HAP-1 (cell line): ENCODE measurements around the gene CFAP74.
"Not testable (repeated sequence)": the region's sequence is repeated elsewhere in the genome, so short reads cannot be mapped to it uniquely, and the experiment has no call there.

Experiments
- DNase-seq, 2 experiments: peaks; one replicate each; pipeline ENCODE4 v3.0.0-alpha.2; 2016 to 2020; ENCODE audit warnings: low spot score in 2 of 2
- H3K27me3 ChIP-seq: fragments of 250-450 bp; sonication (Bioruptor Pico); 2 replicates; pipeline ENCODE4 v1.5.1; 2020; ENCODE audit warnings: low read depth, mild to moderate bottlenecking, moderate library complexity
- H3K36me3 ChIP-seq: fragments of 250-450 bp; sonication (Bioruptor Pico); replicated peaks from 2 replicates; pipeline ENCODE4 v1.5.1; 2020; ENCODE audit warnings: mild to moderate bottlenecking
- H3K4me1 ChIP-seq: fragments of 250-450 bp; sonication (Bioruptor Pico); 2 replicates; pipeline ENCODE4 v1.5.1; 2020; ENCODE audit warnings: mild to moderate bottlenecking
- H3K4me3 ChIP-seq: fragments of 250-450 bp; sonication (Bioruptor Pico); 2 replicates; pipeline ENCODE4 v1.5.1; 2020; ENCODE audit warnings: mild to moderate bottlenecking, moderate library complexity
- H3K9me3 ChIP-seq: fragments of 250-450 bp; sonication (Bioruptor Pico); 2 replicates; pipeline ENCODE4 v1.5.1; 2020; ENCODE audit warnings: mild to moderate bottlenecking, moderate library complexity
- in situ Hi-C: fragments of 300-500 bp; cut with MboI; formaldehyde crosslinking; loops from 3 replicates; pipeline ENCODE4 v1.14.3; 2020; ENCODE audit warnings: low sequenced_read_pairs, inconsistent platforms, mixed read lengths

CFAP74 gene

GRCh38 chr1:1981142-1981500, 22.5 kb downstream of the CFAP74 start:
- no peaks in the 10 kb centered on the region for H3K36me3 ChIP-seq
- no peak for DNase-seq
- no peak overlapping the region for H3K4me3 ChIP-seq
- no peaks in the 10 kb centered on the region for H3K27me3 ChIP-seq
- in situ Hi-C loops: no loop called here
- H3K4me1 ChIP-seq: no peaks in the 10 kb centered on the region
- no peaks in the 10 kb centered on the region for H3K9me3 ChIP-seq

DNA sequence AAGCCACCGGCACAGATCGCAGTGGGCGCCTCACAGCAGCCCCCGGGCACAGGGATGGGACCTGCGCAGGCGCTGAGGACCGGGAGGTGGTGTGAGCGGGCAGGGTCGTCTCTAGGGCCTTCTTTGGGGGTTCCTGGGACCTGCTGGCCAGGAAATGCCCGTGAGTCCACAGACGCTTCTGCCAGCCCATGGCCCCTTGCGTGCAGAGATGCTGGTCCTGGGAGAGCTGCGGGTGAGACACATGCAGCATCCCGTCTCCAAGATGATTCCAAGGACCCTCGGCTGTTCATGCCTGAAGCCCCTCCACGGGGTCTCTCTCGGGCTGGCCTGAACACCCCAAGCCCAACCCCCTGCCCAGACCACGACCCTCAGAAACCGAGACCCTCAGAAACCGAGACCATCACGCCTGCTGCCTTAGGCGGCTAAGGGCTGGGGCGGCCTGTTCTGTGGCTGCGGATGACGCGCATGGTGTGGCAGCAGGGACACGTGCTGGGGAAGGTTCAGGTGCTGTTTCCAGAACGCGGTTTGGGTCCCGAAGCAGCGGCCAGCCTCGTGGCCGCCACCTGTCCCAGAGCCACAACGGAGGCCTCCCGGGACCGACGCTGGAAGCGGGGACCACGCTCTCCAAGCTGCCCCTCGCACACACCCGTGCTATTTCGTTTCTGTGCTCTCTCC, 23.0 kb downstream of the CFAP74 start:
- Histone ChIP-seq H3K27me3 (no peaks in the 10 kb centered on the region), H3K9me3 (no peaks in the 10 kb centered on the region), H3K36me3 (no peaks in the 10 kb centered on the region)

DNA sequence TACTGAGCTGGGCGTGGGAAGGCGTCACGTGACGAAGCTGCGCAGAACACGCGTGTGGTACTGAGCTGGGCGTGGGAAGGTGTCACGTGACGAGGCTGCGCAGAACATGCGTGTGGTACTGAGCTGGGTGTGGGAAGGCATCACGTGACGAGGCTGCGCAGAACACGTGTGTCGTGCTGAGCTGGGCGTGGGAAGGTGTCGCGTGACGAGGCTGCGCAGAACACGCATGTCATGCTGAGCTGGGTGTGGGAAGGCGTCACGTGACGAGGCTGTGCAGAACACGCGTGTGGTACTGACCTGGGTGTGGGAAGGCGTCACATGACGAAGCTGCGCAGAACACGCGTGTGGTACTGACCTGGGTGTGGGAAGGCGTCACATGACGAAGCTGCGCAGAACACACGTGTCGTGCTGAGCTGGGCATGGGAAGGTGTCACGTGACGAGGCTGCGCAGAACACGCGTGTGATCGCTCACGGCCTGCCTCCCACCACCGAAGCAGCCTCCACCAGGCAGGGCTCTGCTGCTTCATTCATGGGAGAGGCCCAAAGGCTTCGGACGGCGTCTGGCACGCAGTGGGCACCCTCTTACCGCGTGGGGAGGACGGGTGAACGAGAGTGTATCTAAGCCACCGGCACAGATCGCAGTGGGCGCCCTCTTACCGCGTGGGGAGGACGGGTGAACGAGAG, 24.0 kb downstream of the CFAP74 start:
- Histone ChIP-seq H3K4me3 (no peak overlapping the region), H3K36me3 (no peaks in the 10 kb centered on the region), H3K9me3 (no peaks in the 10 kb centered on the region), H3K4me1 (no peaks in the 10 kb centered on the region), H3K27me3 (no peaks in the 10 kb centered on the region)
- in situ Hi-C loops: no loop called here
- DNase-seq: no peak

More for the DNA sequence above, 23.0 kb downstream of the CFAP74 start:
- H3K4me1 ChIP-seq: no peaks in the 10 kb centered on the region
- in situ Hi-C loops: no loop called here
- no peak for DNase-seq
- H3K4me3 ChIP-seq: no peak overlapping the region

DNA sequence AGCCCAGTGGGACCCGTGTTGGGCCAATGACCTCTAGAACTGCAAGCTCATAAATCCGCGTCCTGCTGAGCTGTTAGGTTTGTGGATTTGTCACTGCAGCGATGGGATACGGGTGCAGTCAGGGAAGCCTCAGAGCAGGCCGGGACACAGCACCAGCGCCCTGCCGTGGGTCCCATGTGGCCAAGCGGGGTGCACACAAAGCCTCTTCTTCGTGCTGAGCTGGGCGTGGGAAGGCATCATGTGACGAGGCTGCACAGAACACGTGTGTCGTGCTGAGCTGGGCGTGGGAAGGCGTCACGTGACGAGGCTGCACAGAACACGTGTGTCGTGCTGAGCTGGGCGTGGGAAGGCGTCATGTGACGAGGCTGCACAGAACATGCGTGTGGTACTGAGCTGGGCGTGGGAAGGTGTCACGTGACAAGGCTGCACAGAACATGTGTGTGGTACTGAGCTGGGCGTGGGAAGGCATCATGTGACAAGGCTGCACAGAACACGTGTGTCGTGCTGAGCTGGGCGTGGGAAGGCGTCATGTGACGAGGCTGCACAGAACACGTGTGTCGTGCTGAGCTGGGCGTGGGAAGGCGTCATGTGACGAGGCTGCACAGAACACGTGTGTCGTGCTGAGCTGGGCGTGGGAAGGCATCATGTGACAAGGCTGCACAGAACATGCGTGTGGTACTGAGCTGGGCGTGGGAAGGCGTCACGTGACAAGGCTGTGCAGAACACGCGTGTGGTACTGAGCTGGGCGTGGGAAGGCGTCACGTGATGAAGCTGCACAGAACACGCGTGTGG, 24.7 kb downstream of the CFAP74 start:
- H3K27me3 ChIP-seq, in situ Hi-C loops, H3K9me3 ChIP-seq: not testable (repeated sequence)

GRCh38 chr1:1978108-1978507, 25.5 kb downstream of the CFAP74 start:
- no peaks in the 10 kb centered on the region for H3K36me3 ChIP-seq
- in situ Hi-C loops: no loop called here

More for the DNA sequence above, 24.7 kb downstream of the CFAP74 start:
- not testable (repeated sequence) for H3K4me3 ChIP-seq, H3K36me3 ChIP-seq, H3K4me1 ChIP-seq, DNase-seq

DNA sequence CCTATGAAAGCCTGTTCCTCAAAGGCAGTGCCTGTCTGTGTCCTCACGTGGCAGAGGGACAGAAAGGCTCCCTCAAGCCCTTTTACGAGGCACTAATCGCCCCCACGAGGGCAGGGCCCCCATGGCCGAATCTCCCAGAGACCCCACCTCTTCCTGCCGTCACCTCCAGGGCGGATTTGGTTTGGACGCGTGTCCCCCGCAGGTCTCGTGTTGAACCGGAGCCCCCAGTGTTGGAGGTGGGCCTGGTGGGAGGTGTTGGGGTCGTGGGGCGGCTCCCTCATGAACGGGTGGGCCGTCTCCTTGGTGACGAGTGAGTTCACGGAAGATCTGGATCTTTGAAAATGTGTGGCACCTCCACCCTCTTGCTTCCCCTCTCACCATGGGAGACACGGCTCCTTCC, 27.6 kb downstream of the CFAP74 start:
- H3K27me3 ChIP-seq: no peaks in the 10 kb centered on the region
- no peaks in the 10 kb centered on the region for H3K9me3 ChIP-seq
- no peaks in the 10 kb centered on the region for H3K36me3 ChIP-seq
- in situ Hi-C loops: no loop called here
- no peak for DNase-seq
- no peak overlapping the region for H3K4me3 ChIP-seq
- H3K4me1 ChIP-seq: no peaks in the 10 kb centered on the region

More at GRCh38 chr1:1978108-1978507, 25.5 kb downstream of the CFAP74 start:
- DNase-seq: no peak
- H3K4me1 ChIP-seq: no peaks in the 10 kb centered on the region
- no peak overlapping the region for H3K4me3 ChIP-seq
- H3K27me3 ChIP-seq: no peaks in the 10 kb centered on the region
- H3K9me3 ChIP-seq: no peaks in the 10 kb centered on the region

DNA sequence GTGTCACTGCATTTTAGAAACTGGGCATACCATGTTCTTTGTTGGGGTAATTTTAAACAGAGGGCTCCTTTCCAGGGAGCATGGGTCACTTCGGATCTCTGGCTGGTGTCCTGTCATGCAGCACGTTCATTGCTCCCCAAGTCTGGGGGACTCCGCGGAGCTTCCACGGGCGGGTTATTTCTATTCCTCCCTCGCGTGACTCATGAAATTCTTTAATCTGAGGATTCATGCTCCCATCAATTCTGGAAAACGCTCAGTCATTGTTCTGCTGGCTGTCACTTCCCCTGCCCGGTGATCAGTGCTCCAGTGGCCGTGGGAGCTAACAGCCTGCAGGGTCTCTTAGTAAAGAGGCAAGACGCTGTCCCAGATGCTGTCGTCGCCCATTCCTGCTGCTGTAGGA, 28.1 kb downstream of the CFAP74 start:
- Histone ChIP-seq H3K9me3 (no peaks in the 10 kb centered on the region), H3K36me3 (no peaks in the 10 kb centered on the region), H3K4me3 (no peak overlapping the region), H3K27me3 (no peaks in the 10 kb centered on the region), H3K4me1 (no peaks in the 10 kb centered on the region)
- in situ Hi-C loops: no loop called here
- no peak for DNase-seq

GRCh38 chr1:1974834-1975233, 28.8 kb downstream of the CFAP74 start:
- in situ Hi-C loops: no loop called here
- Histone ChIP-seq H3K36me3 (no peaks in the 10 kb centered on the region), H3K9me3 (no peaks in the 10 kb centered on the region), H3K27me3 (no peaks in the 10 kb centered on the region), H3K4me1 (no peaks in the 10 kb centered on the region), H3K4me3 (no peak overlapping the region)
- no peak for DNase-seq

DNA sequence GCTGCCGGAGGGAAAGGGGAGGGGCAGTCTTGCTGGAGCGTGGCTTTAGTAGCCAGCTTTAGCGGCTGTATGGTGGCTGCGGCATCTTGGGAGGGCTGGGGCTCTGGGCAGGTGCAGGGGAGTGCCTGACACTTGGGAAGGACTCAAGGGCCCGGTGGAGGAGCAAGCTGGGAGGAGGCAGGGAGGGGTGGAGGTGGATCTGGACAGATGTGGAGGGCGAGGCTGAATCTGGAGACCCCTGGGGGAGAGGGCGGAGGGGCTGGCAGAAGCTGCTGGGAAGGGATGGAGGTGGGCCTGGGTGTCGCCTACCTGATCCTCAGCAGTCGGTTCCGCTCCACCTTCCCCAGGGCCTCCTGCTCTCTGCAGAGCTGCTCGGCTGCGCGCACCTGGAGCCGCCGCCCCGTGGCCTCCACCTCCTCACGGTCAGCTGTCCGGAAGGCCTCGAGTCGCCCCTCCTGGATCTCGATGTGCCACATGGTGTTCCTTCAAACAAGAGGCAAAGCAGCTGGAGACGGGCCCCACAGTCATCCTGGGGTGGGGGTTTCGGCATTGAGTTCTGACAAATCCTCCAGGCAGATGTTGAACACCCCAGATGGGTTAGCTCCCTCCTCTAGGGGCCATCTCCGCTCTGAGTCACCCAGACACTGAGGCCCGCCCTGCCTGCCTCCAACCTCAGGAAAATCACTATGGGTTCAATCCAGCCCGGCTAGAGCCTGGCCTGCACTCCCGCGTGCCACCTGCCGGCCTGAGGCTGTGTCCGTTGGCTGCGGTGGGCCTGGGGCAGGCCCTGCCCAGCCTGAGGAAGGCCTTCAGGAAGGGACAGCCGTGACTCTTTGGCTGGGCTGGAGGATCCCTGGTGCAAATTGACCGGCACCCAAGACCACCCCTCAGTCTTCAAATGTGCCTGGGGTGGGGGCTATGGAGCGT, 29.6 kb downstream of the CFAP74 start:
- Histone ChIP-seq H3K4me1 (no peaks in the 10 kb centered on the region), H3K27me3 (no peaks in the 10 kb centered on the region), H3K4me3 (no peak overlapping the region), H3K36me3 (no peaks in the 10 kb centered on the region), H3K9me3 (no peaks in the 10 kb centered on the region)
- no peak for DNase-seq
- in situ Hi-C loops: no loop called here

DNA sequence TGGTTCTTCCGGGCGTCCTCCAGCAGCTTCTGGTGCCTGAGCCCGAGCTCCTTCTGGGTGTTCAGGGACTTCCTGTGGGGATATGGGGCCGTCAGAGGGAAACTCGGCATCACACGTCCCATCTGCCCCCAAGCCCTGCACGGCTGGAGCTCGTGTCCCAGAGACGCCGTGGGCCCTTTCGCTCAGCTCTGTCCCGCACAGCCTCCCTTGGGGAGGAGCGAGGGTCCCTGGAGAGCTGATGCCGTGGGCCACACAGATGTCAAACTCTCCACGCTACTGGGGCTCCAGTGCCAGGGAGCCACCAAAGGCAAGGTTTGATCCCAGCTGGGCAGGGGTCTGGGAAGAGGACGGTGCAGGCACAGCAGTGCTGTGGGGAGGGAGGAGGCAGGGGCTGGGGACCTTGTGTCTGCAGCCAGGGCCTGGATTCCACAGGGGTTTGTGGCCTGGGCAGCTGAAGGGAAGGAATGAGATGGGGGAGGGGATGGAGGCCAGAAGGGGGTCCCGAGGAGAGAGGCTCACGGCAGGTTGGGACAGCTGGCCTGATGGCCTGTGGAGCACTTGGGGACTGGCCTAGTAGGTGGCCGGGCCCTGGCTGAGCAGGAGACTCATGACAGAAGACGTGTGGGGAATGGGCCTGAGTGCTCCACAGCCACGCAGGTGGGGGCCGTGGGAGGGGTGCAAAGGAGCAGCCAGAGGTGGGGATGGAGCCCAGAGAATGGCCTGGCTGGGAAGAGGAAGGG, 30.4 kb downstream of the CFAP74 start:
- Histone ChIP-seq H3K27me3 (no peaks in the 10 kb centered on the region), H3K4me1 (no peaks in the 10 kb centered on the region), H3K36me3 (no peaks in the 10 kb centered on the region), H3K4me3 (no peak overlapping the region), H3K9me3 (no peaks in the 10 kb centered on the region)
- DNase-seq: no peak
- in situ Hi-C loops: no loop called here

DNA sequence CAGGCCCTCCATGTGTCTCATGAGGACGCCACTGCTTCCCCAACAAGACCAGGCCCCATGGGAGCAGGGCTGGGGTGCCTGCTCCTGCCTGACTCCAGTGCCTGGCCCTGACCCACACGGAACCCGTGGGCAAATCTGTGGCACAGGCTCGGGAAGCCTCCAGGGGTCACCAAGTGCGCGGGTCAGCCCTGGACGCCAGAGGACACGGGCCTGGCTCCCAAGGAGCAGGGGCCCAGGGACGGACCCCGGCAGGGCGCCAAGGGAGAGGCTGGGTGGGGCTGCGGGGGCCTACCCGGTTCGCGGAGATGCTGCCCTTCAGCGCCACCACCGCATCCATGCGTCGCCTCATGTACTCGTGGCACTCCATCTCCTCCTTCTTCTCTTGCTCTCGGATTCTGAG, 31.9 kb downstream of the CFAP74 start:
- no peaks in the 10 kb centered on the region for H3K4me1 ChIP-seq
- DNase-seq: no peak
- in situ Hi-C loops: no loop called here
- H3K36me3 ChIP-seq: no peaks in the 10 kb centered on the region
- no peaks in the 10 kb centered on the region for H3K9me3 ChIP-seq
- H3K4me3 ChIP-seq: no peak overlapping the region
- no peaks in the 10 kb centered on the region for H3K27me3 ChIP-seq

- in situ Hi-C loops: no loop called here
- Histone ChIP-seq H3K4me3 (no peak overlapping the region), H3K36me3 (no peaks in the 10 kb centered on the region), H3K27me3 (0 out of 2 replicates have a peak, but pooled peaks cover 3% of the 10 kb centered on the region), H3K9me3 (no peaks in the 10 kb centered on the region), H3K4me1 (no peaks in the 10 kb centered on the region)
- no peak for DNase-seq
Observed at GRCh38 chr1:1971017-1971416, 32.6 kb downstream of the CFAP74 start.
